Hematopoietic multipotent progenitor cell treated with erythropoietin and hydrocortisone succinate and interleukin-3 and kit ligand, for 8 days (in vitro differentiated cells): ENCODE data around the gene FTSJ3.
"Not testable (repeated sequence)": the region's sequence is repeated elsewhere in the genome, so short reads cannot be mapped to it uniquely, and the experiment has no call there.

Source experiments
- DNase-seq: peaks from one replicate; pipeline ENCODE4 v3.0.0-alpha.2; 2015

FTSJ3 gene, protein sequence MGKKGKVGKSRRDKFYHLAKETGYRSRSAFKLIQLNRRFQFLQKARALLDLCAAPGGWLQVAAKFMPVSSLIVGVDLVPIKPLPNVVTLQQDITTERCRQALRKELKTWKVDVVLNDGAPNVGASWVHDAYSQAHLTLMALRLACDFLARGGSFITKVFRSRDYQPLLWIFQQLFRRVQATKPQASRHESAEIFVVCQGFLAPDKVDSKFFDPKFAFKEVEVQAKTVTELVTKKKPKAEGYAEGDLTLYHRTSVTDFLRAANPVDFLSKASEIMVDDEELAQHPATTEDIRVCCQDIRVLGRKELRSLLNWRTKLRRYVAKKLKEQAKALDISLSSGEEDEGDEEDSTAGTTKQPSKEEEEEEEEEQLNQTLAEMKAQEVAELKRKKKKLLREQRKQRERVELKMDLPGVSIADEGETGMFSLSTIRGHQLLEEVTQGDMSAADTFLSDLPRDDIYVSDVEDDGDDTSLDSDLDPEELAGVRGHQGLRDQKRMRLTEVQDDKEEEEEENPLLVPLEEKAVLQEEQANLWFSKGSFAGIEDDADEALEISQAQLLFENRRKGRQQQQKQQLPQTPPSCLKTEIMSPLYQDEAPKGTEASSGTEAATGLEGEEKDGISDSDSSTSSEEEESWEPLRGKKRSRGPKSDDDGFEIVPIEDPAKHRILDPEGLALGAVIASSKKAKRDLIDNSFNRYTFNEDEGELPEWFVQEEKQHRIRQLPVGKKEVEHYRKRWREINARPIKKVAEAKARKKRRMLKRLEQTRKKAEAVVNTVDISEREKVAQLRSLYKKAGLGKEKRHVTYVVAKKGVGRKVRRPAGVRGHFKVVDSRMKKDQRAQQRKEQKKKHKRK

DNA sequence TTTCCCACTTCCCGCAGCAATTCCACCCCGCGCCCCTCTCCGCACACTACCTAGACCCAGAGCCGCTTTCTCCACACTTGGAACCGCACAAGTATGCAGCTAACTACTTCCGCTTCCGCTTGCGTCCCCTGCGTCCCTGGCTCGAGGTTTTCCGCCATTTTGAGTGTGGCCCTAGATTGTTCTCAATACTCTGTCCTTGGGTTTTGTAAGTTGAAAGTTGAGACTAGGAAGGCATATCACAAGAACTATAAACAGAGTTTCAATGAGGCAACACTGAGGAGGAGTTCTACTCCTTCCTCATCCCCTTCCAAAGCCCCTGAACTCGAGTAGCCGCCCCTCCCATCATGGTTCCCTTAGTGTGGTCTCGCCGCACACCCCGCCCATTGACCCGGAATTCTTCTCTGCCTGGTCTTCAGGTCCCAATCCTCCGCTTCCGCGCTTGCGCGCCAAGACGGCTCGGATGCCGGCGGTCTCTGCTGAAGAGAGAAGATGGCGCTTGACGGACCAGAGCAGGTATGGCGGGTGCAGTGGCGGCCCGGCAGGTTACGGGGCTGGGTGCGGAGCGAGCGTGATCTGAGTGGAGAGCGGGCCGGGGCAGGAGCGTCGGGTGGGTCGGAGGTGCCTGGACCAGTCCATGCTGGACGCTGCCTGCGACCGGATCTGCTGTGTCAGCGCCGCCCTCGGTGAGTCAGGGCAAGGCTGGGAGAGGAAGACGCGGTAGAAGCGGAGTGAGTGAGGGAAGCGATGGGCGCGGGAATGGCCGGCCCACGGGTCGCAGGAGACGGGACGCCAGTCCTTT, at the start of gene FTSJ3, which contains the start of gene PSMC5:
Gene FTSJ3, minus strand, starts transcription at position 662 of the 799 bp plus-strand sequence. CDS start 761 bp downstream, outside the sequence.
Gene PSMC5, plus strand, starts transcription at position 430 of the 799 bp plus-strand sequence. Its CDS starts 60 bp downstream, at position 490.
- DNase-seq = peak; percentile 97

DNA sequence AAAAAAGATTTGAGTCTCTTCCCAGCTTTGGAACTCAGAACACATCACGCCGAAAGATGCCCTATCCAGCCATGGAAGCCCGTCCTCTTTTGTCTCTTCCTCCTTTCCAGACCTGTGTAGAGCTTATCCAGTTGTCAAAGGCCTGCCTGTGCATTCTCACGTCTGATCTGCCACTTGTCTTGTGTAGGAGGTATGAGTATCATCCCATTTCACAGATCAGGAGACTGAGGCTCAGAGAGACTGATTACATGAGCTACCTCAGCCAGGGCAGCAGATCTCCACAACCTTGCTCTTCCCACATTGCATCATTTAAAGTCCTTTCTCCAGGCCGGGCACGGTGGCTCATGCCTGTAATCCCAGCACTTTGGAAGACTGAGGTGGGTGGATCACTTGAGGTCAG, 47.2 kb upstream of the FTSJ3 start:
- not testable (repeated sequence) for DNase-seq

DNA sequence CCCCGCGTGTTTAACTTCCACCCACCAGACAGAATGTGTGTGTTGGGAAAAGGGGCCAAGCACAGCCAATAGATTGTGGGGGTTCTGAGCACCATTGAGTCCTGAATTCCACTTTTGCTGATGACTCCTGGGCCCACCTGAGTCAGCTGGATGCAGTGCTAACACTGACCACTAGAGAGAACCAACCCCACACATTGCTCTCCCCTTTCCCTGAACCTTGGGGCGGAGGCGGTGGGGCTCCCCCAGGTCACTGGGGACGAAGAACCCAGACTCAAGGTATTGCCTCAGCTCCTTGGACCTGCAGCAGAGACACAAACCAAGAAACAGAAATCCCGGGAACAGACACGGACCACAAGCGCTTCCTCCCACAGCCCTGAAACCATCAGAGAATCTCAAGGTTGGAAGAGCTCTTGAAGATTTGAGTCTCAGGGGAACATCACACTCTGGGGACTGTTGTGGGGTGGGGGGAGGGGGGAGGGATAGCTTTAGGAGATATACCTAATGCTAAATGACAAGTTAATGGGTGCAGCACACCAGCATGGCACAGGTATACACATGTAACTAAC, 46.7 kb upstream of the FTSJ3 start:
- not testable (repeated sequence) for DNase-seq

DNA sequence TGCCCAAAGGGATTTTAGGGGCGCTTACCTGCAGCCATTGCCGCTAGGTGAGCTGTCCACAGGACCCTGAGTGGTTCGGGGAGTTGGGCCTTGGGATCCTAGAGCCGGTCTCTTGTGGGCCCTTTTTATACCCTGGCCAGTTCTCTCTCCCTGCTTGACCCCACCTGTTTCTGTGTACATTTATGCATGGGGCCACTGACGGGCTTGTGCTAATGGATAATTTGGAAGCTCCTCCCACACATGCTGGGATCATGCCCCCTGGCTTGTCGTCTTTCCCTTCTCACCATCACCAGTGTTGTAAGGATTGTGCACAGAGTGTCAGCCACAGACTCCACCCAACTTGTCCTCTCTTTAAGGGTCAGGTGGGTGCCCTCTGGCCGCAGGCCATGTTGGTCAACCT, 46.1 kb upstream of the FTSJ3 start, which contains the start of gene CSH2:
Gene CSH2, minus strand, starts transcription at position 101 of the 400 bp plus-strand sequence. Its CDS starts 63 bp downstream, at position 38.
- not testable (repeated sequence) for DNase-seq

DNA sequence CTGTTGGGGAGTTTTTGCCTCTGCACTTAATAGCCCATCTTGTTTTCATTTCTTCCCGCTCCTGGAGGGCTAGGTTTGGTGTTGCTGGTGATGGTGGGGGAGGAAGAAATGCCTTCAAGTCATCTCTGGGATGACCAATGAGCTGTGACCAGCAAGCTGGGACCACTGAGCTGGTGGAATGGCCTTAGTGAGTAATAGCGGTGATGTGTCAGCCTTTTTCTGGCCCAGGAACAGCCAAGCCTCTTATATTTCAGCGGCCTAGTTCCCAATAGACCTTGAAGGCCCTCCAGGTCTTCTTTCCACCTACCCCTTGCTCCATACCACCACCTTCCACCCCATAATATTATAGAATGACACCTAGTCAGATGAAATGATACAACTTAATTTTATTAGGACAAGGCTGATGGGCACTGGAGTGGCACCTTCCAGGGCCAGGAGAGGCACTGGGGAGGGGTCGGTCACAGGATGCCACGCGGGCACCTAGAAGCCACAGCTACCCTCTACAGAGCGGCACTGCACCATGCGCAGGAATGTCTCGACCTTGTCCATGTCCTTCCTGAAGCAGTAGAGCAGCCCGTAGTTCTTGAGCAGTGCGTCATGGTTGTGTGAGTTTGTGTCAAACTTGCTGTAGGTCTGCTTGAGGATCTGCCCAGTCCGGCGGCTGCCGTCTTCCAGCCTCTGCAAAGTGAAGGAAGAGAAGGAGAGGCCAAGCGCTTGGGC, 44.3 kb upstream of the FTSJ3 start:
- DNase-seq = not testable (repeated sequence)

DNA sequence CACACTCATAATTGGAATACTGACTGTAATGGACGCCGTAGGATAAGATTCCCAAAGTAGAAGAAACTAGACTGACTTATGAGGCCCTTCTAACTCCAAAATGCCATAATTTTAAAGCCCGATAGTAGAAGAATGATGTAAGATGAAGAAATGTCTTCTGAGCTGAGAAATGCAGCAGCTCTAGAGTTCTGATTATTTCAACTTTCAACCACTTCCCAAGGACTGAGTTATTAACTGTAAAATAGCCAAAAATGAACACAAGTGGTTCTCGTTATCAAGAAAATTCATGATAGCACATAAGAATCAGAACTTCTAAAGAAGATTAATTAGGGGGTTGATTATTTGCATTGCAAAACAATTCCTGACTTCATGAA, 42.8 kb upstream of the FTSJ3 start:
- DNase-seq = not testable (repeated sequence)

DNA sequence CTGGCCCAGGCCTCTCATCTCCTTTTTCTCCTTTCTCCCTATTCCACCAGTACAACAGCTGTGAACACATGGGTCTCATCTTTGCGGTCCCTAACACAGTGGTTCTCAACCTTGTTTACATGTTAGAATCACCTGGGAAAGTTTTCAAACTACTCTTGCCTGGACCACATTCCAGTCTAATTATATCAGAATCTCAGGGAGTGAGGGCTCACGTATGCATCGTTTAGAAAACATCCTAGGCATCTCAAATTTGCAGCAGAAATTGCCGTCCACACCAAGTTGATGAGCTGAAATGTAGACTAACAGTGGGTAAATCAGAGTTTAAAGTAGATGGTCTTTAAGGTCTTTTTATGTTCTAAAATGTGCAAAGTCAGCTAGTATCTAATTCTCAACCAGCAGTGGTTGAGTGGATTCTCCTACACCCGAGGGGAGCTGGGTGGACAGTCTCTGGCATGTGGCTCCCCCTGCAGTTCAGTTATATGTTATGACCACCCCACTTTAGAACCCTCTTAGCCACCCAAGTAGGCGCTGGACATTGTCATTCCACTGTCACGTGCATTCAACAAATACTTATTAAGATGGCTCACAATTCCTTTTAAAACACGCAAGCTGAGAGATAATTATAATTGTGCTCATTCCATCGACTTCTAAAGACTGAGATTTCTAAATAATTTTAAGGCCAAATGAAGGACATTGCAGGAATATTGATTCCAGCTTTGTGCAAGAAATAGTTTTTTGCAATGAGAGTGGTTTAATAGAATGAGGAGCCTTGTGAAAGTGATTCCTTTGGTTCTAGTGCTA, 42.2 kb upstream of the FTSJ3 start:
- DNase-seq = not testable (repeated sequence)

DNA sequence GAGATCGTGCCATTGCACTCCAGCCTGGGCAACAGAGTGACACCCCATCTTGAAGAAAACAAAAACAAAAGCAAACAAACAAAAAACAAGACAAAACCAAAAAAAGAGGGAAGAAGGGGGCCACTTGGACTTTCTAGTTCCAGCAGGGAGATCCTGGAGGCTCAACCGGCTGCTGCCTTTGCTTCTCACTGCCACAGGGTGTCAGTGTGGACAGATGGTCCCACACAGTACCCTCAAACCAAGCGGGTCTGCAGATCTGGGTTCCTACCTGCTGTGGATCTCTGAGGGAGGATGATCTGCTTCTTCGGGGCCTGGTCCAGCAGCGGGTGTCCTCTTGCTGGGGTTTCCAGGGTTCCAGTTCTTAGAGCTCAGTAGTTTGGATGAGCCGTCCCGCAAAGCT, 39.2 kb upstream of the FTSJ3 start:
- DNase-seq = not testable (repeated sequence)

DNA sequence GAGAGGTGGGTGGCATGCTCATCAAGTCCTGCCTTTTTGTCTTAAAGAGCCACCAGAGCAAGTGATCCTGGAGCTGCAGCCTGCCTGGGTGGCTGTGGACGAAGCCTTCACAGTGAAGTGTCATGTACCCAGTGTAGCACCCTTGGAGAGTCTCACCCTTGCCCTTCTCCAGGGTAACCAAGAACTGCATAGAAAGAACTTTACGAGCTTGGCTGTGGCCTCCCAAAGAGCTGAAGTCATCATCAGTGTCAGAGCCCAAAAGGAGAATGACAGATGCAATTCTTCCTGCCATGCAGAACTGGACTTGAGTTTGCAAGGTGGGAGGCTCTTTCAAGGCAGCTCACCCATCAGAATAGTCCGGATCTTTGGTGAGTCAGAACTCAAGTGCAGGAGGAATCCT, 31.8 kb upstream of the FTSJ3 start:
- no peak for DNase-seq

DNA sequence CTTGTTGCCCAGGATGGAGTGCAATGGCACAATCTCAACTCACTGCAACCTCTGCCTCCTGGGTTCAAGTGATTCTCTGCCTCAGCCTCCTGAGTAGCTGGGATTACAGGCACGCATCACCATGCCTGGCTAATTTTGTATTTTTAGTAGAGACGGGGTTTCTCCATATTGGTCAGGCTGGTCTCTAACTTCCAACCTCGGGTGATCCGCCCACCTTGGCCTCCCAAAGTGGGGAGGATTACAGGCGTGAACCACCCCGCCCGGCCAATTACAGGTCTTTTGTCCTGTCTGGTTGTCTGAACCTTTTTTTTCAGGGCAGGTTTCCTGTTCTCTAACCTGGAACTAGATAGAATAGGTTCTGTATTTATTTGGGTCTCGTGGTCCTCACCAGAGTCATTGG, 29.0 kb upstream of the FTSJ3 start:
- DNase-seq = not testable (repeated sequence)

DNA sequence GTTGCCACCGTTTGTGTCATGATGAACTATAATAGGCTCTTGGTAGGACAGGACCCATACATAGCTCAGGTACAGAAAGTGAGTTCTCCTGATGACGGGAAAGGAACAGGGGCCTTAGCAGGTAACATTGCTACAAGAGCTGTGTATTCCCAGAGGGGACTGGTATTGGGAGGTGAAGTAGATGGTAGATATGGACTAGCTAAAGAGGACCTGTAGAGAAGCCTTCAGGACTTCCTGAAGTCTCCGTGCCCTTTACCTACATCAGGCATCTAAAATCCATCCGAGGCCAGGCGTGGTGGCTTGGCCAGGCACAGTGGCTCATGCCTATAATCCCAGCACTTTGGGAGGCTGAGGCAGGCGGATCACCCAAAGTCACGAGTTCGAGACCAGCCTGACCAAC, 27.7 kb upstream of the FTSJ3 start:
- no peak for DNase-seq

DNA sequence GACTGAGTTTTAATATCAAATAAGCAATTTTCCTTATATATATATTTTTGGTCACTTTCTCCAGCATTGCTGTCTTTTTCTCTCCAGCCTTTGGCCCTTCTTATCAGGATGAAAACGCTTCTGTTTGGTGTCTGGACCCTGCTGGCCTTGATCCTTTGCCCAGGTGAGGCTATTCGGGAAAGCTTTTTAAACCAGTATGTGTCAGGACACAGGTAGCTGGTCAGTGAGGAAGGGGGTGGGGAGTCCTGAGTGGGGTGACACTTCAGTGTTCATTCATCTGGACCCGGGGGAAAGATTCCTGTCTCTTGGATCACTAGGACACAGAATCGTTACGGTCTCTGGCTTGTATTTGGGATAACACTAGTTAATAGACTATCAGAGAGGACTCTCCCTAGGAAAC, 27.2 kb upstream of the FTSJ3 start:
- DNase-seq = no peak

DNA sequence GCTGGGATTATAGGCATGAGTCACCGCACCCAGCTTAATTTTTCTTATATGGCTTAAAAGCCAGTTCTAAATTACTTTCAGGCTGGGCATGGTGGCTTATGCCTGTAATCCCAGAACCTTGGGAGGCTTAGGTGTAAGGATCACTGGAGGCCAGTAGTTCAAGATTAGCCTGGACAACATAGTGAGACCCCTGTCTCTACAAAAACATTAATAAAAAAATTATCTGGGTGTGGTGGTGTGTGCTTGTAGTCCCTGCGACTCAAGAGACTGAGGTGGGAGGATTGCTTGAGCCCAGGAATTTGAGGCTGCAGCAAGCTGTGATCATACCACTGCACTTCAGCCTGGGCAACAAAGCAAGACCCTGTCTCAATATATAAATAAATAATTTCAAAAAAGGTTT, 25.8 kb upstream of the FTSJ3 start:
- no peak for DNase-seq

DNA sequence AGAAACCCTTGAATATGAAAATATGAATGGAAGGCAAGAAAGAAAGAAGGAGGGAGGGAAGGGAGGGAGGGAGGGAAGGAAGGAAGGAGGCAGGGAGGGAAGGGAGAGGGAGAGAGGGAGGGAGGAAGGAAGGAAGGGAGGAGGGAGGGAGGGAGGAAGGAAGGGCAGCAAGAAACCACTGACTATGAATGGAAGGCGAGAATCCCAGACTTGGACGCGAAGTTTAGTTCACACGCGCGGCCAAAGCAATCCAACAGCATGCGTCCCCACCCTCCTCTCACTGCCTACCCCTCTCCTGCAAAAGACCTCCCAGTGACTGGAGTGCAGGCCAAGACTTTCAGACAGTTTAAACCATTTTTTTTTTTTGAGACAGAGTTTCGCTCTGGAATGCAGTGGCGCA, 22.9 kb upstream of the FTSJ3 start:
- DNase-seq = no peak

DNA sequence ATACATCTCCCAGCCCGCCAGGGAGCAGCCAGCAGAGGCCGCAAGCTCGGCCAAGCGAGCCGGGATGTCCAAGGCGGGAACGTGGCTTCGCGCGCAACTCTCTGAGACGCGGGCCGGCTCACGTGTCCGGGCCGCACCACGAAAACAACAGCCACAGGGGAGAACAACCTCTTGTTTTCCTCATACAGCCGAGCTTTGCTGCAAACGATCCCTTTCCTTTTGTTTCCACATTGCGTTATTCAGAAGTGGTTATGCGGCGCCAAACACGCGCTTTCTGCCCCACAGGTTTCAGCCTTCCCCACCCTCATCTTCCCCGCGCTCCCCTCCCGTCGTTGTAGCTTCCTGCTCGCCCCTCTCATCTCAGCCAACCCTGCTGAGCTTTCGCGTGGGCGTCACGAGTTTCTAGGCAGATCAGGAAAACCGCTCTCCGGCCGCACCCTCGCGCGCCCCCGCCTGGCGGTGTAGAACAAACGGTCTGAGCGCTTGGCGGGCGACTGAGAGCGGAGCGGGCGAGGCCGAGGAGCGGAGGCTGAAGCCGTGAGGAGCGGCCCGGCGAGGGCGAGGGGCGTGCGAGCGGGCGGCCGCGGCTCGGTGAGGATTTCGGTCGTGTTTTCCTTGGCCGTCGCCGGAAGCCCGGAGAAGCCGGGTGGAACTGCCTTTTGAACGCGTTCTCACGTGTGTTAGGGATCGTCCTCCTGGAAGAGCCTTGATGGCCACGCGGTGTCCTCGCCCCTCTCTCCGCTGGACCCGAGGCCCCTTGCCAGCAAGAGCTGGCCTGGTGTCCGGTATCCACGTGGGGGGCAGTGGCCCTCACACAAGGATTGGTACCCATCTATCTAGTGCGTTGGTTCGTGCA, 21.6 kb upstream of the FTSJ3 start:
- peak; percentile 95 for DNase-seq

DNA sequence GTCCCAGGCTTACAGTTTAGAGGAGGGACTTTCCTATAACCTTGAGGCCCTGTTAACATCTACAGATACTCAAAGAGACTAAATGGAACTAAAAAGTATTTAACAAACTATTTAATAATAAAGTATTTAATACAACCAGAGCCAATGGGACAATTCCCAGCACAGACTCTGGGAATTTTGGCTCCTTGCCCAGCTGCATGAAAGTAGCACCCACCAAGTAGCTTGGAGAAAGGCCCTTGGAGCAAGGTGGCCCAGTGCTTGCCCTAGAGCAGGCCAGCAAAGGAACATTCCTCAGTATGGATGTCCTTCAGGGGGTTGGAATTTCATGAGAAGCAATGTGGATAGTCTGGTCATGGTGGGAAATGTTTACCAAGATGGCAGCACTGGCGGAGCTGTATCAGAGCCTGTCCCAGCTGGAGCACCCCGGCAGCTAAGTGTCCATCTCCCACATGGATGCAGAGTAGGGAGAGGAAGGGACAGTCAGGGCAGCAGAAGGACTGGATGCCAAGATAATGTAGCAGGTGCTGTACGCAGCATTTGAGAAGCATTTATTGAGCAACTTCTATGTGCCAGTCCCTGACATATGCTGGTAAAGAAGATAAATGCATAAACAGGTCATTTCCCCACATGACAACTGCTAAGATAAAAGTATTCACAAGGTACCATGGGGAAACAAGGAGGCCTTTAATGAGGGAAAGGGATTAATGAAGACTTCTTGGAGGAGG, 20.2 kb upstream of the FTSJ3 start:
- no peak for DNase-seq

DNA sequence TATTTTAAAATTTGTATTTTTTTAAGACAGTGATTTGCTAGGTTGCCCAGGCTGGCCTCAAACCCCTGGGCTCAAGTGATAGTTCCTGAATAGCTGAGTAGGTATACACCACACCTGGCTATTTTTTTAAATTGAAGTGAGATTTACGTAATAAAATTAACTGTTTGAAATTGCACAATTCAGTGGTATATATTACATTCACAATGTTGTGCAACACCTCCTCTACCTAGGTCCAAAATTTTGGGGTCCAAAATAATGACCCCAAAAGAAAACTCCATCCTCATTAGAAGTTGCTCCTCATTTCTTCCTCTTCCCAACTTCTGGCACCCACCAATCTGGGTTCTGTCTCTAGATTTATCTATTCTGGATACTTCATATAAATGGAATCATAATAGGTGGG, 18.0 kb upstream of the FTSJ3 start:
- DNase-seq = no peak

DNA sequence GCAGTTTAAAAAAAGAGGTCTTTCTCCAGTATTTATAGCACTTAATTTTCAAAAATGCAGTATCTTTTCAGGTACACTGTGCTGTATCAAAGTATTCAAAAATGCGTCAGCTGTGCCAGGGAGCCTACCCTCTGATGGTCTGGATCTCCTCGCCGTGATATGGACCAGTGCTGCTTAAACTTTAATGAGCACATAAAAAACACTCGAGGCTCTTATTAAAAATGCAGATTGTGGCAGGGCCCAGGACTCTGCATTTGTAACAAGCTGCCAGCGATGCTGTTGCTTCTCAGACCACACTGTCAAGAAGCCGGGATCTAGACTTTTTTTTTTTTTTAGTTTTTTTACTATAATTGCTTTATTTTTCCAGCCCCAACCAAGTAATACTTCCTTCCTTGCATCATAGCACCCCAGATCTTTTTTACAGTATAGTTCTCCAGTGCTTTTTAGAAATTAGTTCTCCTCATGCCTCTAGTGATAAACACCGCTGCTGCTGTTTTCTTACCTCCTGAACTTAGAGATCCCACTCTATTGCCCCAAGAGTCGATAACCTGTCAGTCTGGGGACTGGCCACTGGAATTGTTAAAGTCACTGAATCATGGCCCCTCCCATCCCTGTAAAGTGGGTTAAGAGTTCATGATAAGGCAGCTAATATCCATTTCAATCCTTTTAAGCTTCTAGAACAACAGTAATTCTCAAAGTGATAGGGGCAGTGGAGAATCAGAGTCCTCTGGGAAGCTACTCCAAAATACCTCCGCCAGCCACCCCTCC, 16.6 kb upstream of the FTSJ3 start:
- peak; percentile 71 for DNase-seq
